Measurements from ENCODE around the gene MED16.

The MED16 gene

GRCh38 chr19:925526-926322 lies 32.7 kb upstream of the MED16 start, which contains the start of gene ARID3A:
TSS of gene ARID3A (plus strand) at chr19:926035. CDS start at chr19:929529, 3,494 bp downstream.
- H3K4me1 ChIP-seq (ENCODE audit: insufficient read depth, low read length): peaks cover 36% of the 10 kb centered on the region
- ATAC-seq (ENCODE audit: insufficient read depth, low read depth): peak; percentile 72
- H2AFZ ChIP-seq (ENCODE audit: low read depth, low read length): peak within 1 kb of the TSS; percentile 94
- DNase-seq: peak; percentile 86
- peak; percentile 78 for TF ChIP-seq EZH2 (IDR thresholded peaks at IDR 0.05; ENCODE audit: borderline replicate concordance, low read depth, low read length, severe bottlenecking)
- TF ChIP-seq CTCF (IDR thresholded peaks at IDR 0.05; ENCODE audit: borderline replicate concordance, extremely low read depth, low read length, poor library complexity, severe bottlenecking): no peak
- H3K27me3 ChIP-seq (ENCODE audit: insufficient read depth, low read length, poor library complexity): peaks cover under 1% of the 10 kb centered on the region
- peaks cover 15% of the 10 kb centered on the region for H4K20me1 ChIP-seq (ENCODE audit: insufficient read depth, low read length)
- H3K4me3 ChIP-seq (ENCODE audit: low read depth in 1 of 2, low read length in 2 of 2): peak within 1 kb of the TSS; percentile 99 to 100
- H3K9ac ChIP-seq (ENCODE audit: low read depth, low read length): peak within 1 kb of the TSS; percentile 98
- H3K27ac ChIP-seq (ENCODE audit: low read length): peak within 1 kb of the TSS; percentile 80
- peak within 1 kb of the TSS; percentile 99 for H3K4me2 ChIP-seq (ENCODE audit: insufficient read depth, low read length)
- no peaks in the 10 kb centered on the region for H3K9me3 ChIP-seq (ENCODE audit: insufficient read depth, low read length, severe bottlenecking)
- H3K36me3 ChIP-seq (ENCODE audit: insufficient read depth, low read length): peaks cover 20% of the 10 kb centered on the region
- H3K79me2 ChIP-seq (ENCODE audit: insufficient read depth, low read length): peaks cover 40% of the 10 kb centered on the region

DNA sequence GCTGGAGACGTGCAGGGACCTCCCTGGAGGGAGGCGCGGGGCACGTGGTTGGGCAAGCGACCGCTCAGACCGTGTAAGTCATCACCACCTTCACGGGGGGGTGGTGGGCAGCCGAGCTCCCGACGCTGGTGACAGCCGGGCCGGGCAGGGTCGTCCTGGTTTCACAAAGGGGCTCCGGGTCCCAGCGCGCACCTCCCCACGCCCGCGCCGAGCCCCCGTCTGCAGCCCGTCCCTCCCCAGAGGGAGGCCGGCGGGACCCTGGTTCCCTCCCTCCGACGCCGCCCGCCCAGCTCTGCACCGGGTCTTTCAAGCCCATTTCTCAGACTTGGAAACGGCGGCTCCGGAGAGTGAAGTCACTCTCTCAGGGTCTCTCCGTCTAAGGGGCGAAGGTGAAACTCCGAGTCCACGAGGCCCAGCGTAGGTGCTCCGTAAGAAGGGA lies 32.1 kb upstream of the MED16 start:
- peak overlapping the region; percentile 98 for H3K9ac ChIP-seq (ENCODE audit: low read depth, low read length)
- H3K4me3 ChIP-seq (ENCODE audit: low read depth in 1 of 2, low read length in 2 of 2): peak overlapping the region; percentile 99 to 100
- H3K9me3 ChIP-seq (ENCODE audit: insufficient read depth, low read length, severe bottlenecking): no peaks in the 10 kb centered on the region
- TF ChIP-seq EZH2 (IDR thresholded peaks at IDR 0.05; ENCODE audit: borderline replicate concordance, low read depth, low read length, severe bottlenecking): no peak
- no peak for TF ChIP-seq CTCF (IDR thresholded peaks at IDR 0.05; ENCODE audit: borderline replicate concordance, extremely low read depth, low read length, poor library complexity, severe bottlenecking)
- DNase-seq (no peak), ATAC-seq (ENCODE audit: insufficient read depth, low read depth) (peak; percentile 74)
- peak overlapping the region; percentile 80 for H3K27ac ChIP-seq (ENCODE audit: low read length)
- H3K79me2 ChIP-seq (ENCODE audit: insufficient read depth, low read length): peaks cover 40% of the 10 kb centered on the region
- peaks cover 3% of the 10 kb centered on the region for H3K27me3 ChIP-seq (ENCODE audit: insufficient read depth, low read length, poor library complexity)
- H2AFZ ChIP-seq (ENCODE audit: low read depth, low read length): peak overlapping the region; percentile 94
- peaks cover 36% of the 10 kb centered on the region for H3K4me1 ChIP-seq (ENCODE audit: insufficient read depth, low read length)
- peak overlapping the region; percentile 99 for H3K4me2 ChIP-seq (ENCODE audit: insufficient read depth, low read length)
- peaks cover 15% of the 10 kb centered on the region for H4K20me1 ChIP-seq (ENCODE audit: insufficient read depth, low read length)
- H3K36me3 ChIP-seq (ENCODE audit: insufficient read depth, low read length): peaks cover 18% of the 10 kb centered on the region

DNA sequence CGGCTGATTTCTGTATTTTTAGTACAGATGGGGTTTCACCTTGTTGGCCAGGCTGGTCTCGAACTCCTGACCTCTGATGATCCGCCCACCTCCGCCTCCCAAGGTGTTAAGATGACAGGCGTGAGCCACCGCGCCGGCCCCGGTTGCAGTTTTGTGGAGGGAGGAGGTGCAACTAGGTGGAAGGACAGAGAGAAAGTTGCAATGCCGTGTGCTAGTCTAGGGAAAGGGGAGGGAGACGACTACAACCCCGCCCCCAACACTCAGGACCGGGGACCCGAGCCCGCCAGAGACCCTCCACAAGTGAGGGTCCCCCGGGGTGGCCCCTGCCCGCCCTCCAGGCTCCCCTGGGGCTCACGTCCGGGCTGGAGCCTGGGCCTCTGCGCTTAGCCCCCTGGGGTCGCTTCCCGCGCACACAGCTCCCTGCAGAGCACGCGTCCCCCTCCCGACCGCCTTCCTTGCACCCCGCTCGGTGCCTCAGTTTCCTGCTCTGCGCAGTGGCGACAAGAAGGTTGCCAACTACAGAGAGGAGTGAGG lies 31.6 kb upstream of the MED16 start:
- peaks cover 14% of the 10 kb centered on the region for H3K36me3 ChIP-seq (ENCODE audit: insufficient read depth, low read length)
- H3K4me3 ChIP-seq (ENCODE audit: low read depth in 1 of 2, low read length in 2 of 2): peak overlapping the region; percentile 99 to 100
- DNase-seq (no peak), ATAC-seq (ENCODE audit: insufficient read depth, low read depth) (no peak)
- peak overlapping the region; percentile 94 for H2AFZ ChIP-seq (ENCODE audit: low read depth, low read length)
- peak overlapping the region; percentile 98 for H3K9ac ChIP-seq (ENCODE audit: low read depth, low read length)
- H3K27me3 ChIP-seq (ENCODE audit: insufficient read depth, low read length, poor library complexity): peaks cover 3% of the 10 kb centered on the region
- peaks cover 36% of the 10 kb centered on the region for H3K4me1 ChIP-seq (ENCODE audit: insufficient read depth, low read length)
- peaks cover 40% of the 10 kb centered on the region for H3K79me2 ChIP-seq (ENCODE audit: insufficient read depth, low read length)
- peaks cover 15% of the 10 kb centered on the region for H4K20me1 ChIP-seq (ENCODE audit: insufficient read depth, low read length)
- TF ChIP-seq CTCF (IDR thresholded peaks at IDR 0.05; ENCODE audit: borderline replicate concordance, extremely low read depth, low read length, poor library complexity, severe bottlenecking) (no peak), EZH2 (IDR thresholded peaks at IDR 0.05; ENCODE audit: borderline replicate concordance, low read depth, low read length, severe bottlenecking) (no peak)
- peak overlapping the region; percentile 99 for H3K4me2 ChIP-seq (ENCODE audit: insufficient read depth, low read length)
- H3K27ac ChIP-seq (ENCODE audit: low read length): peak overlapping the region; percentile 80
- H3K9me3 ChIP-seq (ENCODE audit: insufficient read depth, low read length, severe bottlenecking): no peaks in the 10 kb centered on the region
